Nephron progenitor cell (in vitro differentiated cells): ENCODE results near the gene C2orf66.
A peak's percentile ranks its signal among the peaks of the same experiment; 100 is the strongest.

Experiments used
- DNase-seq: peaks from one replicate; pipeline ENCODE4 v3.0.0; 2021
- H3K27ac Mint-ChIP-seq: 2 replicates; pipeline ENCODE4 v1.8.0; 2021; ENCODE audit warnings: mild to moderate bottlenecking, moderate library complexity, mixed read lengths
- H3K27me3 Mint-ChIP-seq: 2 replicates; pipeline ENCODE4 v1.8.0; 2021; ENCODE audit warnings: mild to moderate bottlenecking, low read depth, mixed read lengths; ENCODE audit not compliant: poor library complexity
- H3K36me3 Mint-ChIP-seq: 2 replicates; pipeline ENCODE4 v1.8.0; 2021; ENCODE audit warnings: low read depth, mixed read lengths
- H3K4me1 Mint-ChIP-seq: 2 replicates; pipeline ENCODE4 v1.8.0; 2021; ENCODE audit warnings: mixed read lengths
- H3K4me3 Mint-ChIP-seq: 2 replicates; pipeline ENCODE4 v1.8.0; 2021; ENCODE audit warnings: mild to moderate bottlenecking, moderate library complexity, mixed read lengths
- H3K9me3 Mint-ChIP-seq: 2 replicates; pipeline ENCODE4 v1.8.0; 2021; ENCODE audit warnings: mild to moderate bottlenecking, moderate library complexity, mixed read lengths
- TF ChIP-seq, protein P1 (sequence below): fragments of 200-600 bp; sonication (generic); IDR thresholded peaks from 2 replicates; pipeline ENCODE4 v1.5.0; 2021; ENCODE audit warnings: antibody characterized with exemption

The C2orf66 gene

DNA sequence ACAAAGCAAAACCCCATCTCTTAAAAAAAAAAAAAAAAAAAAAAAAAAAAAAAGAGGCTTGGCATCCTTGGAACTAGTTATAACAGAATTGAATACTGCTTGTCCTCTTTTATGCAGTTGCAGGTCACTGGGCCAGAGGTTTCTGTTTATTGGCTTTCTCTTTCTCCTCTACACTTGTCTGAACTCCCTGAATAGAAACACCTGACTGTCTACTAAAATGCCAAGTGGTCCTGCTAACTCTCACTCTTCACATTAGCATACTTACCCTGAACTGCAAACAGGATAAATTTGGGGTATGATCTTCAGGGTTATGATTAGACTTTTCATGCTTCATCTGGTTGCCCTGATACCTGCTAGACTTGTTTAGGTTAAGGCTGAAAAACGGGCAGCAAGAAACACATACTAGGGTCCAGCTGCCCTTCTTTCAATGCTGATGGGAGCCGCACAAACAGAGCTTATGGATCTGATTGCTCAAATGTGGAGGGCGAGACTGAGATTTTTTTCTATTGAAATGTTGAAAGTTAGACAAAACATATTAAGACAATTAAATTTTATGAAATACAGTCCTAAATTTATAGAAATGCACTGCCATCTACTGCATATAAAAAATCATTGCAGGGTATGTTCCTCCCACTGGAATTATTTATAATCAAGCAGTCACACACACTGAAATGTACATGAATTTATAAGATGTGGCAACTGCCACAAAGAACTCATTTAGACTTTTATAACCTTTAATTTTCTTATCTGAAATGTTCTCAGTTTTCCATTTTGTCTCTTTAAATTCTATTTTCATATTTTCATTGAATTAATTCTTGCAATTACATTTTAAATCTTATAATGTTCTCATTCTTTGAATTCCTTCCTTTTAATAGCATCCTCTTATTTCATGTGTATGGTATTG lies 50.4 kb downstream of the C2orf66 start:
- no peak for DNase-seq
- peaks cover 52% of the 10 kb centered on the region for H3K9me3 Mint-ChIP-seq
- peak overlapping the region; percentile 15 for H3K27ac Mint-ChIP-seq
- H3K4me3 Mint-ChIP-seq, result no peak overlapping the region
- H3K36me3 Mint-ChIP-seq, result peaks cover 89% of the 10 kb centered on the region
- no peaks in the 10 kb centered on the region for H3K27me3 Mint-ChIP-seq
- no peaks in the 10 kb centered on the region for H3K4me1 Mint-ChIP-seq
- TF ChIP-seq, protein P1, sequence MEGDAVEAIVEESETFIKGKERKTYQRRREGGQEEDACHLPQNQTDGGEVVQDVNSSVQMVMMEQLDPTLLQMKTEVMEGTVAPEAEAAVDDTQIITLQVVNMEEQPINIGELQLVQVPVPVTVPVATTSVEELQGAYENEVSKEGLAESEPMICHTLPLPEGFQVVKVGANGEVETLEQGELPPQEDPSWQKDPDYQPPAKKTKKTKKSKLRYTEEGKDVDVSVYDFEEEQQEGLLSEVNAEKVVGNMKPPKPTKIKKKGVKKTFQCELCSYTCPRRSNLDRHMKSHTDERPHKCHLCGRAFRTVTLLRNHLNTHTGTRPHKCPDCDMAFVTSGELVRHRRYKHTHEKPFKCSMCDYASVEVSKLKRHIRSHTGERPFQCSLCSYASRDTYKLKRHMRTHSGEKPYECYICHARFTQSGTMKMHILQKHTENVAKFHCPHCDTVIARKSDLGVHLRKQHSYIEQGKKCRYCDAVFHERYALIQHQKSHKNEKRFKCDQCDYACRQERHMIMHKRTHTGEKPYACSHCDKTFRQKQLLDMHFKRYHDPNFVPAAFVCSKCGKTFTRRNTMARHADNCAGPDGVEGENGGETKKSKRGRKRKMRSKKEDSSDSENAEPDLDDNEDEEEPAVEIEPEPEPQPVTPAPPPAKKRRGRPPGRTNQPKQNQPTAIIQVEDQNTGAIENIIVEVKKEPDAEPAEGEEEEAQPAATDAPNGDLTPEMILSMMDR, result no peak
